Activated CD8-positive, alpha-beta memory T cell treated with anti-CD3 and anti-CD28 coated beads, Interleukin-2, amount 50 U/mL, for 24 hours (primary cell): Measurements from ENCODE around the gene SLC35F6.

ENCODE experiments used
- DNase-seq: peaks from one replicate; pipeline ENCODE4 v3.0.0-alpha.2; 2020; ENCODE audit errors: extremely low read depth

SLC35F6 gene

DNA sequence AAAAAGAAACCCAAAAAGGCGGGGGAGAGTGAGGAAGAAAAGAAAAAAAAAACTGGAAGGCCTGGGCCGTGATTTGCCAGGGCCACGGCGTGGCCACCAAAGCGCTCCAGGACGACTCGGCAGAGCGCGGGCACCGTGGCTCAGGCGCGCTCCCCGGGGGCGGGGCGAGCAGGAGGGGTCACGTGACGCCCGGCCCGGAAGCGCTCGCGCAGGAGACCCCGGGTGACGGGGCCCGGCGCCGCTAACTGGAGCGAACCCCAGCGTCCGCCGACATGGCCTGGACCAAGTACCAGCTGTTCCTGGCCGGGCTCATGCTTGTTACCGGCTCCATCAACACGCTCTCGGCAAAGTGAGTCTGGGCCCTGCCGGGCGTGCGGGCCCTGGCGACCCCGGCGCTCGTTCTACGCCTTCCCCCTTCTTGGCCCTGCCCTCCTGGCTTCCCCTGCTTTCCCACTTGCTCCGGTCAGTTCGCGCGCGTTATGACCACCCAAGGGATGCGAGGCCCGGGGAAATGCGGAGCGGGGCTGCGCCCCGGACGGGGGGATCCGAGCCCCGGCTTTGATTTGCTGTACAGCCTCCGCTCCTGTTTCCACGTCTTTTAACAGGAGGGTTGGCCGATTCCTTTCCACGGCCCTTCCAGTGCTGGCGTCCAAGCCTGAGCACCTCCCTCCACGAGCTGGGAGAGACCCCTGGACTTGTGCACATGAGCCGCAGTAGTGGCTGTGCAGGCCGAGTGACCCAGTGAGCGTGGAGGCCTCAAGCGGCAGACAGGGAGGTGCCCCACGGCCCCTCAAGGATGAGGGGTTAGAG is at the start of gene SLC35F6:
TSS of gene SLC35F6 (plus strand) at position 207 of the 810 bp plus-strand sequence. CDS start at position 273, 66 bp downstream.
- DNase-seq, result peak; percentile 47

GRCh38 chr2:26715528-26716270 is 48.4 kb upstream of the SLC35F6 start:
- DNase-seq, result no peak

DNA sequence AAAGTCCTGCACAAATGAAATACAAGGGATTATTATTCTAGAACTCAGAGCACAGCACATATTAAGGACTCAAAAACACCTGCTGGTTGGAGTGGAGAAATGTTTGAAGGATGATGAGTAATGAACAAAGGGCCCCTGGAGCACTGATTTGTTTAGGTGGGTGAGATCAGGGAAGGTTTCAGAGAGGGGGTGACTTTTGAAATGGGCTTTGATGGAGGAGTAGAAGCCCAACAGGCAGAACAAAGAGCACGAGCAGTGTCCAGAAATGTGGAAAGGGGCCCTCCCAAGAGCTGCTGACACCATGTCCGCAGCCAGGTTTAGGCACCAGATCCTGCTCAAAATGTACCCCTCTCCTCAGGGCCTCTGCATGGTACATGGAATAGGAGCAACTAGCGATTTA is 47.7 kb upstream of the SLC35F6 start:
- DNase-seq, result no peak

- no peak for DNase-seq
These were observed 47.3 kb upstream of the SLC35F6 start for GRCh38 chr2:26716769-26717168.

DNA sequence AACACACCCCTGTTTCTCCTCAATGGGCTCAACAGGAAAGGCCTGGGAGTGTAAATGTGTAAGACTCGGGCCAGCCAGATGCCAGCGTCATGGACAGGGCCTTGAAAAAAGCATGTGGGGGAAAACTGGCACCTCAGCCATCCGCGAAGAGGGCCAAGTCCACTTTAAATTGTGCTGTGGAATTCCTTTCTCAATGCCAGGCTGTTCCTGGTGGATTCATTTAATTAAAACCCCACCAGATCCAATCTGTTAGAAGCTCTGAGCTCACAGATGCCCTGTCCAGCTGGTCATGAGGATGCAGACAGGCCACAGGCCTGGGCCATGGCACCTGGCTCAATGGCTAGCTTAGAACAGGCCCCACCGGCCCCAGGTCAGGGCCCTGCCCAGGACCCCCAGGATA is 46.7 kb upstream of the SLC35F6 start:
- DNase-seq, result no peak

GRCh38 chr2:26718949-26719686 is 45.0 kb upstream of the SLC35F6 start:
- DNase-seq, result no peak

DNA sequence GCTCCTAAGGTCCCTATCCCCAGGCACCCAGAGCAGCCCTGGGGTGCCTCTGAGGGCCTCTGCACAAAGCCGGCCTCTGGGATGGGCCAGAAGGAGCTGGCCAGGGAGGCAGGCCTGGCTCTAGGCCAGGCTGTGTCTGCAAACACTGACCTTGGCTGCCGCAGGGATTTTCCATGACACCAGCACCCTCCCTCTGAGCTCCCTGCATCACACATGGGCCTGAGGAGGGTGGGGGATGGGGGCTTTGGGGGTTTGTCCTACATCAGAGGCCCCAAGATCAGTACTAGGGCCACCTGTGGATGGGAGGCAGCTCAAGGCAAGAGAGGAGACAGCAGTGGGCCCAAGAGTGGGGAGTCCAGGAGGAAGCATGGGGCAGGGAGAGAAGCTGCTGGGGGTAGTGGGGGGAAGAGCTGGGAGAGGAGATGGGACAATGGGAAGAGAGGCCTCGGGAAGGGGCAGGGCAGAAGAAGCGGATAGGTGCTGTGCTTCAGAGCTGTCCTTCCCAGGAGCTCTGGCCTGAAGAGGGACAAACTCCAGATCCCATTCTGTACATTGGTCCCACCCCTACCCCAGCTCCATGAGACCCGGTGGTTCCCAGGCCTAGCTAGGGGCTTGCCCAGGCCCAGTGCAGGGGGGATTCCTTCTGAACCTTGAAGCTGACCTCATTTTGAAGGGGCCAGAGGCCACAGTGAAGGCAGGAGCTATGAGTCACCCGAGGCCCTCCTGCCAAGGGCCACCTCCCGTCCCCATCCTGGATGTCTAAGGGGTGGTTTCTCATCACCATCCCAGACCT is 43.6 kb upstream of the SLC35F6 start:
- no peak for DNase-seq

DNA sequence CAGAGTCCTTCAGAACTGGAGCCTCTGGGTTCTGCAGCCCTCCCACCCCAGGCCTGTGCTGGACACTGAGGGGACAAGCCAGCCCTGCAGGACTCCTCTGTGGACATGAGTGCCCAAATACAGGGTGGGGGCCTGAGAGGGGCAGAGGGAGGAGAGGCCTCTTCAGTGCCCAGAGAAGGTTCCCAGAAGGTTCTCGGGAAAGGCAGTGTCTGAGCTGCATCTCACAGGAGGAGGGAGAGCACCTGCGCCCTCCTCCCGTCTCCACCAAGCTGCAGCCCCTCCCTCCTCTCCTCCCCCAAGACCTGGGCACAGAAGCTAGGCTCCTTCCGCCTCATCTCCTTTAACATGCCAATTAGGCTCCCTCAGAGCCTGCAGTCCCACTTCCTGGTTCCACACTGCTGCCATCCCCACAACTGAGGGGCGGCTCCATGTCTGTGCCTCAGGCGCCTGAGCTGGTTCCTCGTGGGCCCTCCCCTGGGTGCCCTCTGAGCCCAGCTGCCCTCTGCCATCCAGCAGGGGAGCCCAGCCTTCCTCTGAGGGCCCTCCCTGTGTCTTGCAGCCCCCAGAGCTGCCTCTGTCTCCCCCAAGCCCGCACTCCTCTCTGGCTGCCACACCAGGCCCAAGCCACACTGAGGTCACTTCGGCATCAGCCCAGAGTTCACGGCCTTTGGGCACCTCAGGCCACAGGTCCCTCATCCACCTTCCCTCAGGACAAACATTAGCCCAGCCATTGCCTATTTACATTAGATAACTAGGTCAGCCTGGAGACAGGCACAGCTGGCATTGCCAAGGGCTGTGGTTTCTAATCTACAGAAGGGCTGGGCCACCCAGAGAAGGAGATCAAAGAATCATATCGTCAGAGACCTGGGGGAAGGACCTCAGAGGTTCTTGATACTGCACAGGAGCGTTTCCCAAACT is 42.7 kb upstream of the SLC35F6 start:
- DNase-seq, result no peak

- no peak for DNase-seq
These were observed 41.8 kb upstream of the SLC35F6 start for GRCh38 chr2:26722328-26722727.

GRCh38 chr2:26722911-26723310 is 41.2 kb upstream of the SLC35F6 start:
- no peak for DNase-seq

DNA sequence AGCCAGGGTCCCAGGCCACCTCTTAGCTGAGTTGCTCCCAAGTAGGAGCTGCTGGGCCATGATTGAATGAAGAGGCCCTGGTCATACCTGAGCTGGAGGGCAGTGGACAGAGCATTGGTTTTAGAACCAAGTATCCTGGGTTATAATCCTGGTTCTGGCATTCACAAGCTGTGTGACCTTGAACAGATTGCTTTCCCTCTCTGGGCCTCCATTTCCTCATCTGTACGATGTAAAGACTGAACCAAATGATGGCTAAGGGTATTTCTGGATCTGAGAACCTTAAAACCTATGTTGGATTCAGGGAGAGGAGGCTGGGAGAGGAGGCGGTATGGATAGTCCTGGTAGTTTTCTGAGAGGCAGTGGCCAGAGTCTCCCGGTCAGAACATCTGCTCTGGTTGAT is 40.6 kb upstream of the SLC35F6 start:
- DNase-seq, result no peak

DNA sequence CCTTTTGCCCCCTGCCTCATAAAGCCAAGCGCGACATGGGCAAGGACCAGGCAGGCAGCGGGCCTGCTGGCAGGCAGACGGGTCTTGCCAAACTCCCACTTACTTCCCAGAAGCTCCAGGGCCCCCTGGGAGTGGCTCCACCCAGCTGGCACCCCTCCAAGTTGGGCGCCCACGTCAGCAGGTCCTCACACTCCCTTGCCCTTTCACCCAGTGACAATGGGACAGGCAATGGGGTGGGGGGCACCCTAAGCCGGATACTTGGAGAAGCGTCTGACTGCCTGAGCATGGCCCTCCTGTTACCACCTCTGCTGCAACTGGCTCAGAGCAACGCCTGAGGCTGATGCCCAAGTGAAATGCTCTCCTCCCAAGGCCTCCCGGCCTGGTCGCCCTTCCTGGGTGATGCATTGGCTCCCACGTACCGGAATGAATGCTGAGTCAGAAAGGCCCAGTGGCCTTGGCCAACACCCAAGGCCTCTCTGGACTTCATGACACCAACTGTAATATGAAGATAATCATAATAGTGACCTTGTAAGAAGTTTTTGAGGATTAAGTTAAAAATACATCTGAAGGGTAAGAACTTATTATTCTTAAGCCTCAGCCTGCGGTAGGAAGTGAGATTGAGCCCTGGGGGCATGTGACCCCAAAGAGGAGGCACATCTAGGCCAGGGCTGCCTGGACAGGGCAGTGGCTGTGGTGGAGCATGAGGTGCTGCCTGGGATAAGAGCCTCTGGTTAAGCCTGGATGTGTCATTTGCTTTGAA is 39.9 kb upstream of the SLC35F6 start:
- no peak for DNase-seq

GRCh38 chr2:26724784-26725520 is 39.1 kb upstream of the SLC35F6 start:
- no peak for DNase-seq

- DNase-seq, result no peak
These were observed 38.6 kb upstream of the SLC35F6 start for GRCh38 chr2:26725521-26725820.

DNA sequence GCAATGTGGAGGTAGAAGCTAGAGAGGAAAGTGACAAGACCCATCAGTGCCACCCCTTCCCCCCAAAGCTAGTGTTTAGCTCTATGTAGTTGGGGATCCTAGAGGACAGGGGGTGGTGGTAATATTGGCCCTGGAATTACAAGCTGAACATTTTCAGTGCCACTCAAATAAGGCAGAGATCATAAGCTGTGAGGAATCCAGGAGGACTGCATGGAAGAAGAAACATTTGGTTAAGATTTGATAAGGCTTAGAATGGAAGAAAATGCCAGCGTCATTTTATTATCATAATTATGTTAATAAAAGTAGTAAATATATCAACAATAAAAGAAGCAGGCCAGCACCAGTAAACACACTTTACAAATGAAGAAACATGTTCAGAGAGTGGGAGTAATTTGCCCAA is 37.9 kb upstream of the SLC35F6 start:
- DNase-seq, result no peak

DNA sequence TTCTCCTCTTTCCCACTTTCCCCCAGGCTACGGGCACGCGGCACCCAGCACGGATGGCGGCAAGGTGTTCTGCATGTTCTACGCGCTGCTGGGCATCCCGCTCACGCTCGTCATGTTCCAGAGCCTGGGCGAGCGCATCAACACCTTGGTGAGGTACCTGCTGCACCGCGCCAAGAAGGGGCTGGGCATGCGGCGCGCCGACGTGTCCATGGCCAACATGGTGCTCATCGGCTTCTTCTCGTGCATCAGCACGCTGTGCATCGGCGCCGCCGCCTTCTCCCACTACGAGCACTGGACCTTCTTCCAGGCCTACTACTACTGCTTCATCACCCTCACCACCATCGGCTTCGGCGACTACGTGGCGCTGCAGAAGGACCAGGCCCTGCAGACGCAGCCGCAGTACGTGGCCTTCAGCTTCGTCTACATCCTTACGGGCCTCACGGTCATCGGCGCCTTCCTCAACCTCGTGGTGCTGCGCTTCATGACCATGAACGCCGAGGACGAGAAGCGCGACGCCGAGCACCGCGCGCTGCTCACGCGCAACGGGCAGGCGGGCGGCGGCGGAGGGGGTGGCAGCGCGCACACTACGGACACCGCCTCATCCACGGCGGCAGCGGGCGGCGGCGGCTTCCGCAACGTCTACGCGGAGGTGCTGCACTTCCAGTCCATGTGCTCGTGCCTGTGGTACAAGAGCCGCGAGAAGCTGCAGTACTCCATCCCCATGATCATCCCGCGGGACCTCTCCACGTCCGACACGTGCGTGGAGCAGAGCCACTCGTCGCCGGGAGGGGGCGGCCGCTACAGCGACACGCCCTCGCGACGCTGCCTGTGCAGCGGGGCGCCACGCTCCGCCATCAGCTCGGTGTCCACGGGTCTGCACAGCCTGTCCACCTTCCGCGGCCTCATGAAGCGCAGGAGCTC is 36.2 kb upstream of the SLC35F6 start:
- DNase-seq, result no peak

DNA sequence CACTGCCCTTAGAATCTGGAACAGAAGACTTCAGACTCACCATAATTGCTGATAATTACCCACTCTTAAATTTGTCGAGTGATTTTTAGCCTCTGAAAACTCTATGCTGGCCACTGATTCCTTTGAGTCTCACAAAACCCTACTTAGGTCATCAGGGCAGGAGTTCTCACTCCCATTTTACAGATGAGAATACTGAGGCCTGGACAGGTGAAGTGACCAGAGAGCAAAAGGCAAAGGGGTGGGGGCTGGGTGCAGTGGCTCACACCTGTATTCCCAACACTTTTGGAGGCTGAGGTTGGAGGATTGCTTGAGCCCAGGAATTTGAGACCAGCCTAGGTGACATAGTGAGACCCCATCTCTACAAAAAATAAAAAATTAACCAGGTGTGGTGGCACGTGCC is 34.8 kb upstream of the SLC35F6 start:
- no peak for DNase-seq
